Body of pancreas (tissue), 4 donors: ENCODE data around the gene P3H1.

Source experiments
- POLR2A ChIP-seq, 3 donors: fragments of 450-650 bp; IDR thresholded peaks; one replicate each; pipeline ENCODE4 v1.6.1; 2016; ENCODE audit warnings: antibody characterized with exemption in 3 of 3, mild to moderate bottlenecking in 2 of 3
- TF ChIP-seq, protein P1 (sequence below), 7 experiments: fragments of 450-650 bp in 4 of 7; fragments of 200-600 bp in 3 of 7; sonication (generic) in 3 of 7; IDR thresholded peaks; one replicate each; pipeline ENCODE4 v1.5.1; 2016 to 2019; ENCODE audit warnings: antibody characterized with exemption in 7 of 7

DNA sequence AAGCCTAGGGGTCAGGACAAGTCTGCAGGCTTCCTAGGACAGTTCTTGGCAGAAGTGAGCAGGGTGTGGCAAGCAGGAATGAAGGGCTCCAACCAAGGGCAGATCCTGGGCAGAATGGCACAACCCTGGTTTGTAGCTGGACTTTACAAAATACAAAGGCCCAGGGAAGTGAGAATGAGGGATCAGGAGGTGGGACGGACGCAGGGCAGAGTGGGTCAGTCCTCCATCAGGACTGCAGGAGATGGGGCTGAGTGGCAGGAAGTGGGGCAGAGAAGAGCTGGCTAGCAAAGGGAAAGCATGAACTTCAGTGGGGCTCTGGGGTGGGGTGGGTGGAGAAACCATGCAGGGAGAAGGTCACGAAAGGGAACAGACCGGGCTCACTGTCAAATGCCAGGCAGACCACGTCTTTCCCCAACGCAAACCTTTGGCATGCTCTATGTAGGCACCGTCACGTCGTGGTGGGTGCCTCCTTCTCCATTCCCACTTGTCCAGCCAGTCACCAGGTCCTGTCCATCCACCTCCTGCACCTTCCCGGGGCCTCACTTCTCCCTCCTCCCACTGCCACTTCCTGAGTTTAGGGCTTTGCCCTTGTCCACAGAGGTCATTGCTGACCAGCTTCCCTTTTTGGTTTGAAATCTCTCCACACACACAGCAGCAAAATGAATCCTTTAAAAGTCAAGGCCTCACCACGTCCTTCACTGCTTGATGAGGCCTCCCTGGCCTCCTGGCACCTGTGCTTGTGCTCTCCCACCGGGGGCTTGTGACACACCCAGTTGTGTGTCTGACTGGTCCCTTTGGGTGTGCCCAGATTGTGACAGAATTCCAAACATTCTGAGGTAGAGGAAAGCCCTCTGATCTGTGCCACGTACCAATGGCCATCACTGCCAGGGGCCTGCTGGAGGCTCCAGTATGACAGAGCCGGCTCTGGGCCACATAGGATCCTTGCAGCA, 18.1 kb downstream of the P3H1 start:
- no peak for TF ChIP-seq POLR2A (IDR thresholded peaks at IDR 0.05)
- TF ChIP-seq, protein P1, sequence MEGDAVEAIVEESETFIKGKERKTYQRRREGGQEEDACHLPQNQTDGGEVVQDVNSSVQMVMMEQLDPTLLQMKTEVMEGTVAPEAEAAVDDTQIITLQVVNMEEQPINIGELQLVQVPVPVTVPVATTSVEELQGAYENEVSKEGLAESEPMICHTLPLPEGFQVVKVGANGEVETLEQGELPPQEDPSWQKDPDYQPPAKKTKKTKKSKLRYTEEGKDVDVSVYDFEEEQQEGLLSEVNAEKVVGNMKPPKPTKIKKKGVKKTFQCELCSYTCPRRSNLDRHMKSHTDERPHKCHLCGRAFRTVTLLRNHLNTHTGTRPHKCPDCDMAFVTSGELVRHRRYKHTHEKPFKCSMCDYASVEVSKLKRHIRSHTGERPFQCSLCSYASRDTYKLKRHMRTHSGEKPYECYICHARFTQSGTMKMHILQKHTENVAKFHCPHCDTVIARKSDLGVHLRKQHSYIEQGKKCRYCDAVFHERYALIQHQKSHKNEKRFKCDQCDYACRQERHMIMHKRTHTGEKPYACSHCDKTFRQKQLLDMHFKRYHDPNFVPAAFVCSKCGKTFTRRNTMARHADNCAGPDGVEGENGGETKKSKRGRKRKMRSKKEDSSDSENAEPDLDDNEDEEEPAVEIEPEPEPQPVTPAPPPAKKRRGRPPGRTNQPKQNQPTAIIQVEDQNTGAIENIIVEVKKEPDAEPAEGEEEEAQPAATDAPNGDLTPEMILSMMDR (IDR thresholded peaks at IDR 0.05) = no peak
